HepG2 (cell line): ENCODE results near the gene PIP4K2C. TPM values are rescaled to one million over a fixed set of nuclear protein-coding genes. Genes with fewer than 3 reads are reported as not detected.

Experiments used
- AHDC1 ChIP-seq: sonication (generic); formaldehyde crosslinking; IDR thresholded peaks from 2 replicates; pipeline ENCODE4 v1.5.1; 2020; ENCODE audit warnings: mild to moderate bottlenecking, missing genetic modification reagents, borderline replicate concordance
- EED ChIP-seq: sonication (generic); formaldehyde crosslinking; IDR thresholded peaks from 2 replicates; pipeline ENCODE4 v1.5.0; 2020; ENCODE audit warnings: mild to moderate bottlenecking, missing genetic modification reagents
- HOXA9 ChIP-seq: sonication (generic); formaldehyde crosslinking; IDR thresholded peaks from 2 replicates; pipeline ENCODE4 v1.8.1; 2022; ENCODE audit warnings: missing genetic modification reagents, mild to moderate bottlenecking, moderate library complexity, borderline replicate concordance
- KLF13 ChIP-seq: sonication (generic); formaldehyde crosslinking; IDR thresholded peaks from 2 replicates; pipeline ENCODE4 v1.4.0; 2020; ENCODE audit warnings: mild to moderate bottlenecking, missing genetic modification reagents
- PREB ChIP-seq: sonication (generic); formaldehyde crosslinking; IDR thresholded peaks from 2 replicates; pipeline ENCODE4 v1.4.0; 2020; ENCODE audit warnings: missing genetic modification reagents
- ZBTB40 ChIP-seq, 2 experiments: fragments of 450-650 bp in 1 of 2; sonication (generic) in 1 of 2; formaldehyde crosslinking in 1 of 2; IDR thresholded peaks; 2 replicates each; pipeline versions ENCODE4 v1.6.1 to v1.8.0; 2016 to 2022; ENCODE audit warnings: antibody characterized with exemption in 1 of 2, mild to moderate bottlenecking in 1 of 2, missing genetic modification reagents in 1 of 2
- ZBTB43 ChIP-seq: sonication (generic); formaldehyde crosslinking; conservative IDR thresholded peaks from 2 replicates; pipeline ENCODE4 v1.4.0; 2020; ENCODE audit warnings: missing genetic modification reagents
- ZFP41 ChIP-seq: sonication (generic); formaldehyde crosslinking; IDR thresholded peaks from 2 replicates; pipeline ENCODE4 v1.4.0; 2020; ENCODE audit warnings: mild to moderate bottlenecking, missing genetic modification reagents, borderline replicate concordance
- ZNF580 ChIP-seq: IDR thresholded peaks from 2 replicates; pipeline ENCODE4 v1.6.1; 2016; ENCODE audit warnings: low read depth, borderline replicate concordance
- polyA plus RNA-seq, 8 experiments: library from polyadenylated mRNA; depleted of rRNA in 3 of 8; stranded (reverse) in 7 of 8; unstranded in 1 of 8; fragments of >200 nt; fragmentation: Illumina TruSeq in 4 of 8; extraction: Trizol in 4 of 8; gene quantifications; 2 replicates each; pipeline versions ENCODE4 v1.2.1 to v1.2.3, GENCODE V29; 2011 to 2016; ENCODE audit warnings: low read depth in 4 of 8, missing spikeins in 1 of 8, mixed read lengths in 1 of 8; ENCODE audit not compliant: insufficient read depth in 1 of 8
- total RNA-seq, 5 experiments: library from RNA; depleted of rRNA; stranded (reverse); fragments of >200 nt; fragmentation: Illumina TruSeq; extraction: Trizol; gene quantifications; 2 replicates each; pipeline ENCODE4 v1.2.3, GENCODE V29; 2016; ENCODE audit warnings: low read depth in 1 of 5

The PIP4K2C gene
- total and polyA plus RNA-seq, 2 of the 13 experiments (the other 11 are each of a cell fraction or from before 2014, with no cell fraction given): 23.3 to 26.4 TPM

- TF ChIP-seq AHDC1 (CRISPR knock-in tag) (no peak), ZFP41 (CRISPR knock-in tag) (no peak), HOXA9 (CRISPR knock-in tag) (no peak), KLF13 (no peak), ZBTB40 (IDR thresholded peaks at IDR 0.05) (no peak), ZBTB40 (CRISPR knock-in tag; IDR thresholded peaks at IDR 0.05) (no peak), PREB (CRISPR knock-in tag) (no peak), ZNF580 (no peak), ZBTB43 (no peak), EED (CRISPR knock-in tag) (no peak)
Measured at GRCh38 chr12:57546438-57547287, 44.3 kb upstream of the PIP4K2C start, which contains the start of gene DCTN2 (continued).
